SK-N-SH treated with all-trans-retinoic acid at 6 μM for 48 hours (cell line): ENCODE data around the gene FGD5.

Experiments
- ATAC-seq: fragments of 200-7000 bp; cut with Tn5 transposase; 3 replicates; pipeline ENCODE4 v1.9.1; 2020; ENCODE audit warnings: mild to moderate bottlenecking, moderate library complexity
- ARNTL ChIP-seq: fragments of 450-650 bp; formaldehyde crosslinking; IDR thresholded peaks from 2 replicates; pipeline ENCODE4 v1.5.0; 2020; ENCODE audit warnings: low read depth, mild to moderate bottlenecking, moderate library complexity, borderline replicate concordance
- BACH2 ChIP-seq: fragments of 250-450 bp; sonication (Bioruptor Pico); IDR thresholded peaks from 2 replicates; pipeline ENCODE4 v1.9.0; 2021; ENCODE audit warnings: mild to moderate bottlenecking, borderline replicate concordance
- ESRRG ChIP-seq: fragments of 250-450 bp; sonication (Bioruptor Pico); IDR thresholded peaks from 2 replicates; pipeline ENCODE4 v1.6.1; 2021; ENCODE audit warnings: mild to moderate bottlenecking
- ISL1 ChIP-seq: fragments of 250-450 bp; sonication (Bioruptor Pico); IDR thresholded peaks from 2 replicates; pipeline ENCODE4 v2.1.2; 2022; ENCODE audit warnings: mild to moderate bottlenecking, moderate library complexity
- OSR1 ChIP-seq: fragments of 250-450 bp; sonication (Bioruptor Pico); IDR thresholded peaks from 2 replicates; pipeline ENCODE4 v1.8.0; 2022; ENCODE audit warnings: moderate library complexity, mild to moderate bottlenecking, inconsistent platforms
- PPARA ChIP-seq: fragments of 250-450 bp; sonication (Bioruptor Pico); IDR thresholded peaks from 2 replicates; pipeline ENCODE4 v1.5.0; 2020; ENCODE audit warnings: mild to moderate bottlenecking, borderline replicate concordance
- RARB ChIP-seq: fragments of 250-450 bp; sonication (Bioruptor Pico); IDR thresholded peaks from 2 replicates; pipeline ENCODE4 v1.8.0; 2021; ENCODE audit warnings: mild to moderate bottlenecking, moderate library complexity
- SNAI2 ChIP-seq: fragments of 250-450 bp; sonication (Bioruptor Pico); IDR thresholded peaks from 2 replicates; pipeline ENCODE4 v1.5.0; 2020; ENCODE audit warnings: mild to moderate bottlenecking, moderate library complexity
- TCF4 ChIP-seq: fragments of 250-450 bp; sonication (Bioruptor Pico); IDR thresholded peaks from 2 replicates; pipeline ENCODE4 v1.8.0; 2021; ENCODE audit warnings: mild to moderate bottlenecking, moderate library complexity, borderline replicate concordance
- TOX ChIP-seq: fragments of 250-450 bp; sonication (Bioruptor Pico); IDR thresholded peaks from 2 replicates; pipeline ENCODE4 v1.8.0; 2021; ENCODE audit warnings: mild to moderate bottlenecking, moderate library complexity, borderline replicate concordance
- ZC3H10 ChIP-seq: fragments of 250-450 bp; sonication (Bioruptor Pico); IDR thresholded peaks from 2 replicates; pipeline ENCODE4 v1.5.1; 2021; ENCODE audit warnings: mild to moderate bottlenecking, moderate library complexity
- ZFP3 ChIP-seq: fragments of 250-450 bp; sonication (Bioruptor Pico); IDR thresholded peaks from 2 replicates; pipeline ENCODE4 v1.5.0; 2020; ENCODE audit warnings: mild to moderate bottlenecking, moderate library complexity
- ZFP30 ChIP-seq: fragments of 450-650 bp; formaldehyde crosslinking; IDR thresholded peaks from 2 replicates; pipeline ENCODE4 v1.5.0; 2022; ENCODE audit warnings: mild to moderate bottlenecking, moderate library complexity
- ZNF565 ChIP-seq: fragments of 450-650 bp; formaldehyde crosslinking; conservative IDR thresholded peaks from 2 replicates; pipeline ENCODE4 v1.5.0; 2020; ENCODE audit warnings: low read depth, mild to moderate bottlenecking, moderate library complexity
- ZNF70 ChIP-seq: fragments of 450-650 bp; formaldehyde crosslinking; IDR thresholded peaks from 2 replicates; pipeline ENCODE4 v1.5.0; 2020; ENCODE audit warnings: mild to moderate bottlenecking, moderate library complexity
- ZNF8 ChIP-seq: fragments of 450-650 bp; formaldehyde crosslinking; IDR thresholded peaks from 2 replicates; pipeline ENCODE4 v1.5.0; 2020; ENCODE audit warnings: mild to moderate bottlenecking, moderate library complexity
- TF ChIP-seq, protein P1 (sequence below): fragments of 250-450 bp; sonication (Bioruptor Pico); IDR thresholded peaks from 2 replicates; pipeline ENCODE4 v1.8.0; 2021; ENCODE audit warnings: low read depth, mild to moderate bottlenecking, moderate library complexity, borderline replicate concordance
- TF ChIP-seq, protein P2 (sequence below): fragments of 250-450 bp; sonication (Bioruptor Pico); IDR thresholded peaks from 2 replicates; pipeline ENCODE4 v1.8.0; 2020; ENCODE audit warnings: mild to moderate bottlenecking, moderate library complexity, borderline replicate concordance
- TF ChIP-seq, protein P3 (sequence below): fragments of 250-450 bp; sonication (Bioruptor Pico); IDR thresholded peaks from 2 replicates; pipeline ENCODE4 v1.5.0; 2020; ENCODE audit warnings: mild to moderate bottlenecking, moderate library complexity
- TF ChIP-seq, protein P4 (sequence below): fragments of 250-450 bp; sonication (Bioruptor Pico); IDR thresholded peaks from 2 replicates; pipeline ENCODE4 v1.5.1; 2021; ENCODE audit warnings: mild to moderate bottlenecking, moderate library complexity
- TF ChIP-seq, protein P5 (sequence below): fragments of 250-450 bp; sonication (Bioruptor Pico); IDR thresholded peaks from 2 replicates; pipeline ENCODE4 v1.5.1; 2020; ENCODE audit warnings: low read depth, mild to moderate bottlenecking, moderate library complexity

FGD5 gene

DNA sequence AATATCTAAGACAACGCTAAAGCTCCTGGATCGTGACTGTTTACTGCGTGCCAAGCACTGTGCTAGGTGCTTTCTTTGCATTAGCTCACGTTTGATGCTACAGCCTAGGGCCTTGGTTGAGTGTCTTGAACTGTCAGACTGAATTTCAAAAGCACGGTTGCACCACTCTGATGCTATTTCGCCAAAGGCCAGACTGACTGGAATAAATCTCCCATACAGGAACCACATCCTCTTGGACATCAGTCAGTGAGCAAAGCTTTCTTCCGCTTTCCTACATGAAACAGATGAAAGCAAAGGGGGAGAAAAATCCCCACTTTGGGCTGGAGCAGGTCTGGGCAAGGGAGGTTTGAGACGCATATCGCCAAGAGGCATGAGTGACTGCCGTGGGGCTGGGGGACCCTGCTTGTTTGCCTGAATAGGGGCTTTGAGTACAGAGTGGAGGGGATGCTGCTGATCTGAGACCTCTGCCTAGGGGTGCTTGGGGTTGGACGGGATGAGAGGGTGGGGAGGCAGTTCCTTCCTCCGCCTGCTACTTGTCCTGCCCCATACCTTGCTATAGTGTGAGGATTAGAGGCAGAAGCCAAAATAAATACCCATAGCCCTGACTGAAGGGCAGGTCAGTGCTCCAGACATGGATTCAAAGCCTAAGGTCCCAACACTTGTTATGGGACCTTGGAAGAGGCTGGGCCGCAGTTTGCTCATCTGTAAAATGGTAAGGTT, 5.3 kb downstream of the FGD5 start:
- TF ChIP-seq ZFP3 (CRISPR knock-in tag) = no peak
- TF ChIP-seq, protein P1, sequence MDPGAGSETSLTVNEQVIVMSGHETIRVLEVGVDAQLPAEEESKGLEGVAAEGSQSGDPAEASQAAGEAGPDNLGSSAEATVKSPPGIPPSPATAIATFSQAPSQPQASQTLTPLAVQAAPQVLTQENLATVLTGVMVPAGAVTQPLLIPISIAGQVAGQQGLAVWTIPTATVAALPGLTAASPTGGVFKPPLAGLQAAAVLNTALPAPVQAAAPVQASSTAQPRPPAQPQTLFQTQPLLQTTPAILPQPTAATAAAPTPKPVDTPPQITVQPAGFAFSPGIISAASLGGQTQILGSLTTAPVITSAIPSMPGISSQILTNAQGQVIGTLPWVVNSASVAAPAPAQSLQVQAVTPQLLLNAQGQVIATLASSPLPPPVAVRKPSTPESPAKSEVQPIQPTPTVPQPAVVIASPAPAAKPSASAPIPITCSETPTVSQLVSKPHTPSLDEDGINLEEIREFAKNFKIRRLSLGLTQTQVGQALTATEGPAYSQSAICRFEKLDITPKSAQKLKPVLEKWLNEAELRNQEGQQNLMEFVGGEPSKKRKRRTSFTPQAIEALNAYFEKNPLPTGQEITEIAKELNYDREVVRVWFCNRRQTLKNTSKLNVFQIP (CRISPR knock-in tag) = no peak
- TF ChIP-seq ZFP30 = no peak
- no peak for TF ChIP-seq ESRRG
- no peak for TF ChIP-seq OSR1
- no peak for TF ChIP-seq ZNF8 (CRISPR knock-in tag)
- no peak for TF ChIP-seq BACH2 (CRISPR knock-in tag)
- no peak for TF ChIP-seq ARNTL
- no peak for TF ChIP-seq ZC3H10 (CRISPR knock-in tag)
- TF ChIP-seq, protein P2, sequence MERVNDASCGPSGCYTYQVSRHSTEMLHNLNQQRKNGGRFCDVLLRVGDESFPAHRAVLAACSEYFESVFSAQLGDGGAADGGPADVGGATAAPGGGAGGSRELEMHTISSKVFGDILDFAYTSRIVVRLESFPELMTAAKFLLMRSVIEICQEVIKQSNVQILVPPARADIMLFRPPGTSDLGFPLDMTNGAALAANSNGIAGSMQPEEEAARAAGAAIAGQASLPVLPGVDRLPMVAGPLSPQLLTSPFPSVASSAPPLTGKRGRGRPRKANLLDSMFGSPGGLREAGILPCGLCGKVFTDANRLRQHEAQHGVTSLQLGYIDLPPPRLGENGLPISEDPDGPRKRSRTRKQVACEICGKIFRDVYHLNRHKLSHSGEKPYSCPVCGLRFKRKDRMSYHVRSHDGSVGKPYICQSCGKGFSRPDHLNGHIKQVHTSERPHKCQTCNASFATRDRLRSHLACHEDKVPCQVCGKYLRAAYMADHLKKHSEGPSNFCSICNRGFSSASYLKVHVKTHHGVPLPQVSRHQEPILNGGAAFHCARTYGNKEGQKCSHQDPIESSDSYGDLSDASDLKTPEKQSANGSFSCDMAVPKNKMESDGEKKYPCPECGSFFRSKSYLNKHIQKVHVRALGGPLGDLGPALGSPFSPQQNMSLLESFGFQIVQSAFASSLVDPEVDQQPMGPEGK = no peak
- no peak for TF ChIP-seq ZNF70
- no peak for TF ChIP-seq TOX
- no peak for TF ChIP-seq PPARA (CRISPR knock-in tag)
- ATAC-seq = no peak

DNA sequence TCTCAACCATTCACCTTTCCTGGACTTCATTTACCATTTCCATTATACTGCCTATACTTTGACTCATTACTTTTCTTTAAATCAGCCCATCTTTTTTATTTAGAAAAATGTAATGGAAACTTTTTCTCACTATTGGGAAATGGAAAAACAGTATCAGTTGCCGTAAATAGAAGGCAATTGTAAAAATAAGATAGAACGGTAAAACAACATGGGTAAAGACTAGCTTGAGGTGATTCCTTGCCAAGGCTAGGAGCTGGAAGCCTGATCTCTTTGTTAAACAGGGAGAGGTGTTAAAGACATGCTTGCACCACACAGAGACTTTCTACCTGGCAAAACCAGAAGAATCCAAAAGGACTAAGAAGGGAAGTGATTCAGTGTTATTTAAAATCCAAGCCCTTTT, 5.9 kb downstream of the FGD5 start:
- ATAC-seq = no peak
- TF ChIP-seq ESRRG (no peak), ZFP30 (no peak), ZNF70 (no peak), ARNTL (no peak), TOX (no peak), ISL1 (CRISPR knock-in tag) (no peak), ZNF8 (CRISPR knock-in tag) (no peak), ZFP3 (CRISPR knock-in tag) (no peak), TCF4 (CRISPR knock-in tag) (no peak), PPARA (CRISPR knock-in tag) (no peak), OSR1 (no peak), RARB (CRISPR knock-in tag) (no peak), ZNF565 (CRISPR knock-in tag) (no peak), SNAI2 (CRISPR knock-in tag) (no peak)
- TF ChIP-seq, protein P2 = no peak
- TF ChIP-seq, protein P3, sequence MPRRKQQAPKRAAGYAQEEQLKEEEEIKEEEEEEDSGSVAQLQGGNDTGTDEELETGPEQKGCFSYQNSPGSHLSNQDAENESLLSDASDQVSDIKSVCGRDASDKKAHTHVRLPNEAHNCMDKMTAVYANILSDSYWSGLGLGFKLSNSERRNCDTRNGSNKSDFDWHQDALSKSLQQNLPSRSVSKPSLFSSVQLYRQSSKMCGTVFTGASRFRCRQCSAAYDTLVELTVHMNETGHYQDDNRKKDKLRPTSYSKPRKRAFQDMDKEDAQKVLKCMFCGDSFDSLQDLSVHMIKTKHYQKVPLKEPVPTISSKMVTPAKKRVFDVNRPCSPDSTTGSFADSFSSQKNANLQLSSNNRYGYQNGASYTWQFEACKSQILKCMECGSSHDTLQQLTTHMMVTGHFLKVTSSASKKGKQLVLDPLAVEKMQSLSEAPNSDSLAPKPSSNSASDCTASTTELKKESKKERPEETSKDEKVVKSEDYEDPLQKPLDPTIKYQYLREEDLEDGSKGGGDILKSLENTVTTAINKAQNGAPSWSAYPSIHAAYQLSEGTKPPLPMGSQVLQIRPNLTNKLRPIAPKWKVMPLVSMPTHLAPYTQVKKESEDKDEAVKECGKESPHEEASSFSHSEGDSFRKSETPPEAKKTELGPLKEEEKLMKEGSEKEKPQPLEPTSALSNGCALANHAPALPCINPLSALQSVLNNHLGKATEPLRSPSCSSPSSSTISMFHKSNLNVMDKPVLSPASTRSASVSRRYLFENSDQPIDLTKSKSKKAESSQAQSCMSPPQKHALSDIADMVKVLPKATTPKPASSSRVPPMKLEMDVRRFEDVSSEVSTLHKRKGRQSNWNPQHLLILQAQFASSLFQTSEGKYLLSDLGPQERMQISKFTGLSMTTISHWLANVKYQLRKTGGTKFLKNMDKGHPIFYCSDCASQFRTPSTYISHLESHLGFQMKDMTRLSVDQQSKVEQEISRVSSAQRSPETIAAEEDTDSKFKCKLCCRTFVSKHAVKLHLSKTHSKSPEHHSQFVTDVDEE (CRISPR knock-in tag) = no peak
- TF ChIP-seq, protein P1 (CRISPR knock-in tag) = no peak
- TF ChIP-seq, protein P4, sequence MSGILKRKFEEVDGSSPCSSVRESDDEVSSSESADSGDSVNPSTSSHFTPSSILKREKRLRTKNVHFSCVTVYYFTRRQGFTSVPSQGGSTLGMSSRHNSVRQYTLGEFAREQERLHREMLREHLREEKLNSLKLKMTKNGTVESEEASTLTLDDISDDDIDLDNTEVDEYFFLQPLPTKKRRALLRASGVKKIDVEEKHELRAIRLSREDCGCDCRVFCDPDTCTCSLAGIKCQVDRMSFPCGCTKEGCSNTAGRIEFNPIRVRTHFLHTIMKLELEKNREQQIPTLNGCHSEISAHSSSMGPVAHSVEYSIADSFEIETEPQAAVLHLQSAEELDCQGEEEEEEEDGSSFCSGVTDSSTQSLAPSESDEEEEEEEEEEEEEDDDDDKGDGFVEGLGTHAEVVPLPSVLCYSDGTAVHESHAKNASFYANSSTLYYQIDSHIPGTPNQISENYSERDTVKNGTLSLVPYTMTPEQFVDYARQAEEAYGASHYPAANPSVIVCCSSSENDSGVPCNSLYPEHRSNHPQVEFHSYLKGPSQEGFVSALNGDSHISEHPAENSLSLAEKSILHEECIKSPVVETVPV (CRISPR knock-in tag) = no peak
- TF ChIP-seq, protein P5, sequence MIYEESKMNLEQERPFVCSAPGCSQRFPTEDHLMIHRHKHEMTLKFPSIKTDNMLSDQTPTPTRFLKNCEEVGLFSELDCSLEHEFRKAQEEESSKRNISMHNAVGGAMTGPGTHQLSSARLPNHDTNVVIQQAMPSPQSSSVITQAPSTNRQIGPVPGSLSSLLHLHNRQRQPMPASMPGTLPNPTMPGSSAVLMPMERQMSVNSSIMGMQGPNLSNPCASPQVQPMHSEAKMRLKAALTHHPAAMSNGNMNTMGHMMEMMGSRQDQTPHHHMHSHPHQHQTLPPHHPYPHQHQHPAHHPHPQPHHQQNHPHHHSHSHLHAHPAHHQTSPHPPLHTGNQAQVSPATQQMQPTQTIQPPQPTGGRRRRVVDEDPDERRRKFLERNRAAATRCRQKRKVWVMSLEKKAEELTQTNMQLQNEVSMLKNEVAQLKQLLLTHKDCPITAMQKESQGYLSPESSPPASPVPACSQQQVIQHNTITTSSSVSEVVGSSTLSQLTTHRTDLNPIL (CRISPR knock-in tag) = no peak
